ENCODE data around the gene LAMA2. TPM values are rescaled to one million over a fixed set of nuclear protein-coding genes. Genes with fewer than 3 reads are reported as not detected.

Gene LAMA2
- total and polyA plus RNA-seq, 2 experiments from 2014 or later = 13.4 to 78.1 TPM

DNA sequence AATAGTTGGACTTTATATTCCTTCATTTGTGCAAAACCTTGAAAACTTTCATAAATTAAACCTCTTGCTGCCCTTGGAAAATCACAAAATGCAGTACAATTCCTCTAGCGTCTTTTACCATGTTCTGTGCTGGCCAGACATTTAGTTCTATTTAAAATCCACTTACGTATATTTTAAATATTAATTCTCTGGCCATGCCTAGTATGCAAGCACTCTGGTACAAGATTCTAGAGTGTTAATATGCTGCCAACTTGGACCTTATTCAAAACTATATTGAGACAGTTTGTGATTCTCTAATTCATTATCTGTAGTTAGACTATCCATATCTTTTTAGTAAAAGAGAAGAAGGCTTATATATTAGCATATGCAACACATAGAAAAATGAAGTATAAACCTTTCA is 498.9 kb downstream of the LAMA2 start:
- peaks cover 3% of the 10 kb centered on the region for H3K36me3 ChIP-seq
- H3K27me3 ChIP-seq = no peaks in the 10 kb centered on the region
- no peak for DNase-seq (ENCODE audit: low read depth in 1 of 2, low spot score in 1 of 2)
- no peak overlapping the region for H3K27ac ChIP-seq
- H3K4me3 ChIP-seq = no peak overlapping the region
- H3K4me1 ChIP-seq (ENCODE audit: low read depth) = no peaks in the 10 kb centered on the region
- TF ChIP-seq, protein P1, sequence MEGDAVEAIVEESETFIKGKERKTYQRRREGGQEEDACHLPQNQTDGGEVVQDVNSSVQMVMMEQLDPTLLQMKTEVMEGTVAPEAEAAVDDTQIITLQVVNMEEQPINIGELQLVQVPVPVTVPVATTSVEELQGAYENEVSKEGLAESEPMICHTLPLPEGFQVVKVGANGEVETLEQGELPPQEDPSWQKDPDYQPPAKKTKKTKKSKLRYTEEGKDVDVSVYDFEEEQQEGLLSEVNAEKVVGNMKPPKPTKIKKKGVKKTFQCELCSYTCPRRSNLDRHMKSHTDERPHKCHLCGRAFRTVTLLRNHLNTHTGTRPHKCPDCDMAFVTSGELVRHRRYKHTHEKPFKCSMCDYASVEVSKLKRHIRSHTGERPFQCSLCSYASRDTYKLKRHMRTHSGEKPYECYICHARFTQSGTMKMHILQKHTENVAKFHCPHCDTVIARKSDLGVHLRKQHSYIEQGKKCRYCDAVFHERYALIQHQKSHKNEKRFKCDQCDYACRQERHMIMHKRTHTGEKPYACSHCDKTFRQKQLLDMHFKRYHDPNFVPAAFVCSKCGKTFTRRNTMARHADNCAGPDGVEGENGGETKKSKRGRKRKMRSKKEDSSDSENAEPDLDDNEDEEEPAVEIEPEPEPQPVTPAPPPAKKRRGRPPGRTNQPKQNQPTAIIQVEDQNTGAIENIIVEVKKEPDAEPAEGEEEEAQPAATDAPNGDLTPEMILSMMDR (IDR thresholded peaks at IDR 0.05; ENCODE audit: low read depth, low read length) = no peak
- H3K9me3 ChIP-seq (ENCODE audit: low read depth) = no peaks in the 10 kb centered on the region

DNA sequence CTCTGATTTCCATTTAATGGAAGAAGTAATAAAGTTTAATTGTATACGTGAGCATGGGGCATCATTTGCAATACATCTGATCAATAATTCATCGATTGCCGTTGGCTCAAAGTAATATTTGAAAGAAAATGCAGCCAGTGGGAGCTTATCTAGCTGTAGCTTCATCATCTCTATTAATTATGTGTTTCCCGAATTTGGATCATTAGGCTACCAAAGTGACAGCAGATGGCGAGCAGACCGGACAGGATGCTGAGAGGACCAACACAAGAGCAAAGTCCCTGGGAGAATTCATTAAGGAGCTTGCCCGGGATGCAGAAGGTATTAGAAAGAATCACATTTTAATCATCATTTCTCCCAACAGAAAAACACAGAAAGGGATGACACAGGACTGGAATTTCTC is 500.0 kb downstream of the LAMA2 start:
- H3K4me1 ChIP-seq (ENCODE audit: low read depth) = no peaks in the 10 kb centered on the region
- H3K9me3 ChIP-seq (ENCODE audit: low read depth) = no peaks in the 10 kb centered on the region
- peaks cover 10% of the 10 kb centered on the region for H3K36me3 ChIP-seq
- no peak overlapping the region for H3K4me3 ChIP-seq
- H3K27ac ChIP-seq = no peak overlapping the region
- TF ChIP-seq, protein P1 (IDR thresholded peaks at IDR 0.05; ENCODE audit: low read depth, low read length) = no peak
- no peak for DNase-seq (ENCODE audit: low read depth in 1 of 2, low spot score in 1 of 2)
- no peaks in the 10 kb centered on the region for H3K27me3 ChIP-seq

DNA sequence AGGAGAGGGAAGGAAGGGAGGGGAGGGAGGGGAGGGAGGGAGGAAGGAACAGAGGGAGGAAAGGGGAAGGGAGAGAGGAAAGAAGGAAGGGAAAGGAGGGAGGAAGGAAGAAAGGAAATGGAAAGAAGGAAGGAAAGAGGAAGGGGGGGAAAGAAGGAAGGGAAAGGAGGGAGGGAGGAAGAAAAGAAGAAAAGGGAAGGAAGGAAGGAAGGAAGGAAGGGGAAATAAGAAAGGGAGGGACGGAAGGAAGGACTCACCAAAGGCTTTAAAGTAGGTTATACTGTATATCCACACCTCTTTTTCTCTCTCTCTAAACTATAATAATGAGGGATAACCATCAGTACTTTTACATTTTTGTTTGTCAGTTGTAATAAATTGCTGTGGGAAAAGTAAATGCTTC is 502.2 kb downstream of the LAMA2 start:
- H3K27ac ChIP-seq = no peak overlapping the region
- TF ChIP-seq, protein P1 (IDR thresholded peaks at IDR 0.05; ENCODE audit: low read depth, low read length) = no peak
- peaks cover 10% of the 10 kb centered on the region for H3K36me3 ChIP-seq
- no peaks in the 10 kb centered on the region for H3K9me3 ChIP-seq (ENCODE audit: low read depth)
- DNase-seq (ENCODE audit: low read depth in 1 of 2, low spot score in 1 of 2) = no peak
- no peak overlapping the region for H3K4me3 ChIP-seq
- no peaks in the 10 kb centered on the region for H3K27me3 ChIP-seq
- no peaks in the 10 kb centered on the region for H3K4me1 ChIP-seq (ENCODE audit: low read depth)

DNA sequence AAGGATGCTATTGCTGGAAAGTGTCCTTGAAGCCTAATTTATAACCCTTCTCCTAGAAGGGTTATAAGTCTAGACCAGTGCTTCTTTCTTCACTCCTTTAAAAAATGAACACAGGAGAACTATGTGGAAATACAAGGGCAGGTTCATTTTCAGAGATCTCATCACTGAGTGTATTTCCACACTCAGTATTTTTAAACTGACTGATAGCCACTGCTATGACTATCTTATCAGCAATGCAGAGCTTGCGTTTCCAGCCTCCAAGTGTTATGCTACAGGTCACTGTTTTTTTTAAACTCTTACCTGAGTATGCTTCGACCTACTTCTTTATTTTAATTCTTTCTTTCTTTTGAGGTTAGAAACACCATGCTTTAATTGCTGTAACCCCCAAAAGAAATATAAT is 508.0 kb downstream of the LAMA2 start:
- Histone ChIP-seq H3K27me3 (no peaks in the 10 kb centered on the region), H3K36me3 (peaks cover 12% of the 10 kb centered on the region), H3K4me3 (no peak overlapping the region), H3K9me3 (ENCODE audit: low read depth) (no peaks in the 10 kb centered on the region), H3K27ac (peak overlapping the region; percentile 23), H3K4me1 (ENCODE audit: low read depth) (peaks cover 12% of the 10 kb centered on the region)
- TF ChIP-seq, protein P1 (IDR thresholded peaks at IDR 0.05; ENCODE audit: low read depth, low read length) = no peak
- peak in 1 of 2 donors; percentile 13 for DNase-seq (ENCODE audit: low read depth in 1 of 2, low spot score in 1 of 2)

DNA sequence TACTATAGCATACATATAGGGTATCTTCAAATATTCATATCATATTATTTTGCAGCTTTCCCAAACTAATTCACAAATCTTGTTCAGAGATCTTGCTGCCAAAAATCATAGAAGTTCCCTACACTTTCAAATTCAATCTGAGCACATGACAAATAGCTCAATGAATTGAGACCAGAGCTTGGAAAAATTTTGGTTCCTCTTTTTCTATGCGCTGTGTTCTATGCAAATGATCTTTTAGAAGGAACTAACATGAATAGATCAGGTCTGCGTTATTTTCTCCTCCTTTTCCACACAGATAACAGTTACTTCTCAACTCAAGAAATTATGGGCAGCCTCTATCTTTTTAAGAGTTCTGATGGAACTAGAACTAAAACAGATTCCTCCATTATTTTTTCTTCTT is 510.7 kb downstream of the LAMA2 start:
- TF ChIP-seq, protein P1 (IDR thresholded peaks at IDR 0.05; ENCODE audit: low read depth, low read length) = no peak

DNA sequence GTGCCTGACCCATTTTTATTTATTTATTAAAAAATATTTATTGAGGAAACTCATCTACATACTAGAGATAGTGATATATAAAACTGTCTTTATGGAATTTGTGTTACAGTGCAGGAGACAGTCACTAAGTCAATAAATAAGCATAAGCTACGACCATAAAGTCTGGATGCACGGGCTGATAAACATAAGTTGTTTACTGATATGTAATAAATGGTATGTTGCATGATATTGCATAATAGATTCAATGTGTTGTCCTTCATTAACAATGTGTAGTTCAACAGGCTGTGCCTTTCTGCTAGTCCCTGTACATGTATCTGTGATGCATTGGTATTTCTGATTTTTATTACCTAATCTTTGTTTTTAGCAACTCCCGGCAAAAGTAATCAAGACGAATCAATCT is 515.8 kb downstream of the LAMA2 start:
- Histone ChIP-seq H3K36me3 (peaks cover 6% of the 10 kb centered on the region), H3K27me3 (no peaks in the 10 kb centered on the region), H3K27ac (no peak overlapping the region), H3K4me3 (no peak overlapping the region), H3K9me3 (ENCODE audit: low read depth) (no peaks in the 10 kb centered on the region), H3K4me1 (ENCODE audit: low read depth) (no peaks in the 10 kb centered on the region)
- TF ChIP-seq, protein P1 (IDR thresholded peaks at IDR 0.05; ENCODE audit: low read depth, low read length) = no peak
- no peak for DNase-seq (ENCODE audit: low read depth in 1 of 2, low spot score in 1 of 2)

More for the DNA sequence above, 510.7 kb downstream of the LAMA2 start:
- H3K9me3 ChIP-seq (ENCODE audit: low read depth) = no peaks in the 10 kb centered on the region
- H3K4me3 ChIP-seq = no peak overlapping the region
- H3K36me3 ChIP-seq = peaks cover 6% of the 10 kb centered on the region
- DNase-seq (ENCODE audit: low read depth in 1 of 2, low spot score in 1 of 2) = no peak
- no peaks in the 10 kb centered on the region for H3K27me3 ChIP-seq
- H3K4me1 ChIP-seq (ENCODE audit: low read depth) = peaks cover 12% of the 10 kb centered on the region
- no peak overlapping the region for H3K27ac ChIP-seq

Measured in cardiac muscle cell (in vitro differentiated cells and primary cell).